ENCODE measurements around the gene TNS3. TPM values are rescaled to one million over a fixed set of nuclear protein-coding genes. Genes with fewer than 3 reads are reported as not detected.

TNS3 gene
- total RNA-seq, 1 donor from 2014 or later = 92.9 TPM

DNA sequence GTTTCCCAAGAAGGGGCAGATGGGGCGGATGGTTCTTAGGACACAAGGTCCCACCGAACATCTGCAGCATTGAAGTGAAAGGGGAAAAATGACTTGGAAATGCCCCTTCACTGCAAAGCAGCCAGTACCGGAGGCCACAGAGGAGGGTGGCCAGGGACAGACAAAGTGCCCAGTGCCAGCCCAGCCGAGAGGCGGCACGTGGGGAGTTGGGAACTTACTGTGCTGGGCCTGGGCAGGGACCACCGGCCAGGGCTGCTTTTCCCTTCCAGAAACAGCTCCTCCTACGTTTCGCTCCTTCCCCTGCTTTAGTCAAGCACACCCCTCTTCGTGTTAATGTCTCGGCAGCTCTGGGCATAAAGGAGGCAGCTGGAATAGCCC is 129.2 kb downstream of the TNS3 start:
- Histone ChIP-seq H3K4me3 (ENCODE audit: insufficient read depth, low read depth, low read length) (peak overlapping the region; percentile 13), H4K20me1 (ENCODE audit: insufficient read depth, low read length) (peaks cover 20% of the 10 kb centered on the region), H3K79me2 (ENCODE audit: insufficient read depth, low read length) (peaks cover 62% of the 10 kb centered on the region), H3K36me3 (ENCODE audit: insufficient read depth, low read length) (no peaks in the 10 kb centered on the region), H3K9me3 (ENCODE audit: insufficient read depth, low read depth, low read length) (no peaks in the 10 kb centered on the region), H3K27ac (ENCODE audit: low read depth, low read length) (peak overlapping the region; percentile 90), H3K9ac (ENCODE audit: low read length) (peak overlapping the region; percentile 75), H3K4me2 (ENCODE audit: low read length) (peak overlapping the region; percentile 67), H2AFZ (ENCODE audit: low read depth, low read length) (no peak overlapping the region), H3K4me1 (ENCODE audit: insufficient read depth, low read length) (peaks cover 55% of the 10 kb centered on the region), H3K27me3 (ENCODE audit: insufficient read depth, low read length) (no peaks in the 10 kb centered on the region)
- no peak for TF ChIP-seq EZH2 (IDR thresholded peaks at IDR 0.05; ENCODE audit: insufficient read depth, low read length)
- TF ChIP-seq, protein P1, sequence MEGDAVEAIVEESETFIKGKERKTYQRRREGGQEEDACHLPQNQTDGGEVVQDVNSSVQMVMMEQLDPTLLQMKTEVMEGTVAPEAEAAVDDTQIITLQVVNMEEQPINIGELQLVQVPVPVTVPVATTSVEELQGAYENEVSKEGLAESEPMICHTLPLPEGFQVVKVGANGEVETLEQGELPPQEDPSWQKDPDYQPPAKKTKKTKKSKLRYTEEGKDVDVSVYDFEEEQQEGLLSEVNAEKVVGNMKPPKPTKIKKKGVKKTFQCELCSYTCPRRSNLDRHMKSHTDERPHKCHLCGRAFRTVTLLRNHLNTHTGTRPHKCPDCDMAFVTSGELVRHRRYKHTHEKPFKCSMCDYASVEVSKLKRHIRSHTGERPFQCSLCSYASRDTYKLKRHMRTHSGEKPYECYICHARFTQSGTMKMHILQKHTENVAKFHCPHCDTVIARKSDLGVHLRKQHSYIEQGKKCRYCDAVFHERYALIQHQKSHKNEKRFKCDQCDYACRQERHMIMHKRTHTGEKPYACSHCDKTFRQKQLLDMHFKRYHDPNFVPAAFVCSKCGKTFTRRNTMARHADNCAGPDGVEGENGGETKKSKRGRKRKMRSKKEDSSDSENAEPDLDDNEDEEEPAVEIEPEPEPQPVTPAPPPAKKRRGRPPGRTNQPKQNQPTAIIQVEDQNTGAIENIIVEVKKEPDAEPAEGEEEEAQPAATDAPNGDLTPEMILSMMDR (IDR thresholded peaks at IDR 0.05; ENCODE audit: insufficient read depth, low read depth, low read length) = no peak
- Mint-ChIP-seq H3K27me3 (ENCODE audit: low read depth, unreplicated experiment) (no peaks in the 10 kb centered on the region), H3K4me3 (ENCODE audit: unreplicated experiment) (no peak overlapping the region), H3K4me1 (ENCODE audit: low read depth, unreplicated experiment) (peaks cover 50% of the 10 kb centered on the region), H3K27ac (ENCODE audit: unreplicated experiment) (peak overlapping the region; percentile 73), H3K9me3 (ENCODE audit: unreplicated experiment) (no peaks in the 10 kb centered on the region), H3K36me3 (ENCODE audit: low read depth, unreplicated experiment) (peaks cover 9% of the 10 kb centered on the region)
- FAIRE-seq = no peak
- no peak for DNase-seq (ENCODE audit: low read depth)

DNA sequence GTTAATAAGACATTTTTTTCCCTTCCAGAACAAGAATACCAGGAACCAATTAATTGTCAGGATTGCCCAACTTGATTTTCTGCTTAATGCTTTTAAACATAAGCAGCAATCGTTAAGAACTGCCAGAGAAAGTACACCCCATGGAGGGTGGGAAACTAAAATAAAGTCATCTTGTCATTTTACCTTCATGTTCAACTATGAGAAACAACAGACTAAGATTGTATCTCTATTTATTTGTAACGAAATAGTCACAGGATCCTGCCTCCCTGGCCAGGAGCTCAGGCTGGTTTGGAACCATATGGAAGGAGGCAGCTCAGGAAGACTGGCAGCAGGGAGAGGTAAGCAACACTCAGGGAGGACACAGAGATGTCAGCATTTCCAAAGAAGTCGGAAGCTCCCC is 129.6 kb downstream of the TNS3 start:
- peak overlapping the region; percentile 67 for H3K4me2 ChIP-seq (ENCODE audit: low read length)
- H3K4me1 ChIP-seq (ENCODE audit: insufficient read depth, low read length) = peaks cover 52% of the 10 kb centered on the region
- H2AFZ ChIP-seq (ENCODE audit: low read depth, low read length) = no peak overlapping the region
- H3K9ac ChIP-seq (ENCODE audit: low read length) = peak overlapping the region; percentile 75
- peak overlapping the region; percentile 24 for H3K4me3 Mint-ChIP-seq (ENCODE audit: unreplicated experiment)
- H3K4me3 ChIP-seq (ENCODE audit: insufficient read depth, low read depth, low read length) = peak overlapping the region; percentile 13
- peak overlapping the region; percentile 73 for H3K27ac Mint-ChIP-seq (ENCODE audit: unreplicated experiment)
- peaks cover 24% of the 10 kb centered on the region for H4K20me1 ChIP-seq (ENCODE audit: insufficient read depth, low read length)
- H3K27ac ChIP-seq (ENCODE audit: low read depth, low read length) = peak overlapping the region; percentile 90
- FAIRE-seq (no peak), DNase-seq (ENCODE audit: low read depth) (no peak)
- H3K9me3 Mint-ChIP-seq (ENCODE audit: unreplicated experiment) = no peaks in the 10 kb centered on the region
- H3K9me3 ChIP-seq (ENCODE audit: insufficient read depth, low read depth, low read length) = no peaks in the 10 kb centered on the region
- H3K4me1 Mint-ChIP-seq (ENCODE audit: low read depth, unreplicated experiment) = peaks cover 49% of the 10 kb centered on the region
- peaks cover 13% of the 10 kb centered on the region for H3K36me3 Mint-ChIP-seq (ENCODE audit: low read depth, unreplicated experiment)
- no peak for TF ChIP-seq EZH2 (IDR thresholded peaks at IDR 0.05; ENCODE audit: insufficient read depth, low read length)
- TF ChIP-seq, protein P1 (IDR thresholded peaks at IDR 0.05; ENCODE audit: insufficient read depth, low read depth, low read length) = no peak
- H3K27me3 ChIP-seq (ENCODE audit: insufficient read depth, low read length) = no peaks in the 10 kb centered on the region
- peaks cover 62% of the 10 kb centered on the region for H3K79me2 ChIP-seq (ENCODE audit: insufficient read depth, low read length)
- no peaks in the 10 kb centered on the region for H3K36me3 ChIP-seq (ENCODE audit: insufficient read depth, low read length)
- no peaks in the 10 kb centered on the region for H3K27me3 Mint-ChIP-seq (ENCODE audit: low read depth, unreplicated experiment)

DNA sequence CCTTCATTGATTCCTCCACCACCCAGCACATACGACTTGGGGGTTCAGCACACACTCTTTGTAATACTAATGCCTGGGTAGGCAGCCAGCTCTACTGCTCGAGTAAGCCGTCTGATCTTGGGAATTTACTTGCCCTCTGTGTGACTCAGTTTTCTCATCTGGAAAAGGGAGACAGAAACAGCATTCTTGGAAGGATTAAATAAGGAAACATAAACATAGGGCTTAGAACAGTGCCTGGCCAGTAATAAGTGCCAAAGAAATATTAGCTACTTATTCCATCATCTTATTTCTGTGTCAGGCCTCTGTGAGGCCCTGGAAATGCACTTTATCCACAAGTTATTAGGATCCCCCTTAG is 130.1 kb downstream of the TNS3 start:
- H3K27ac Mint-ChIP-seq (ENCODE audit: unreplicated experiment) = peak overlapping the region; percentile 73

More for the DNA sequence above, 130.1 kb downstream of the TNS3 start:
- Mint-ChIP-seq H3K4me3 (ENCODE audit: unreplicated experiment) (no peak overlapping the region), H3K9me3 (ENCODE audit: unreplicated experiment) (no peaks in the 10 kb centered on the region), H3K4me1 (ENCODE audit: low read depth, unreplicated experiment) (peaks cover 52% of the 10 kb centered on the region), H3K36me3 (ENCODE audit: low read depth, unreplicated experiment) (peaks cover 17% of the 10 kb centered on the region), H3K27me3 (ENCODE audit: low read depth, unreplicated experiment) (no peaks in the 10 kb centered on the region)
- Histone ChIP-seq H3K9me3 (ENCODE audit: insufficient read depth, low read depth, low read length) (no peaks in the 10 kb centered on the region), H4K20me1 (ENCODE audit: insufficient read depth, low read length) (peaks cover 29% of the 10 kb centered on the region), H3K36me3 (ENCODE audit: insufficient read depth, low read length) (no peaks in the 10 kb centered on the region), H3K27ac (ENCODE audit: low read depth, low read length) (peak overlapping the region; percentile 90), H3K9ac (ENCODE audit: low read length) (peak overlapping the region; percentile 75), H3K79me2 (ENCODE audit: insufficient read depth, low read length) (peaks cover 64% of the 10 kb centered on the region), H3K4me3 (ENCODE audit: insufficient read depth, low read depth, low read length) (peak overlapping the region; percentile 13), H3K4me1 (ENCODE audit: insufficient read depth, low read length) (peaks cover 54% of the 10 kb centered on the region), H3K4me2 (ENCODE audit: low read length) (peak overlapping the region; percentile 67), H3K27me3 (ENCODE audit: insufficient read depth, low read length) (no peaks in the 10 kb centered on the region), H2AFZ (ENCODE audit: low read depth, low read length) (no peak overlapping the region)
- no peak for TF ChIP-seq EZH2 (IDR thresholded peaks at IDR 0.05; ENCODE audit: insufficient read depth, low read length)
- TF ChIP-seq, protein P1 (IDR thresholded peaks at IDR 0.05; ENCODE audit: insufficient read depth, low read depth, low read length) = no peak
- no peak for FAIRE-seq
- peak; percentile 68 for DNase-seq (ENCODE audit: low read depth)
